Measurements from ENCODE around the gene OPALIN.

The OPALIN gene

GRCh38 chr10:96400465-96400864 is 41.7 kb upstream of the OPALIN start:
- H3K4me3 ChIP-seq, result no peak overlapping the region
- no peak overlapping the region for H3K27ac ChIP-seq
- no peak for DNase-seq (ENCODE audit: low spot score)
- no peak for TF ChIP-seq CTCF (IDR thresholded peaks at IDR 0.05)

GRCh38 chr10:96397902-96398301 is 39.1 kb upstream of the OPALIN start:
- H3K27ac ChIP-seq, result no peak overlapping the region
- TF ChIP-seq CTCF (IDR thresholded peaks at IDR 0.05), result no peak
- DNase-seq (ENCODE audit: low spot score), result no peak
- no peak overlapping the region for H3K4me3 ChIP-seq

- DNase-seq (ENCODE audit: low spot score), result no peak
- Histone ChIP-seq H3K27ac (no peak overlapping the region), H3K4me3 (no peak overlapping the region)
- peak; percentile 57 for TF ChIP-seq CTCF (IDR thresholded peaks at IDR 0.05)
Measured at GRCh38 chr10:96395931-96396877, 37.4 kb upstream of the OPALIN start.

- no peak for DNase-seq (ENCODE audit: low spot score)
- TF ChIP-seq CTCF (IDR thresholded peaks at IDR 0.05), result no peak
- Histone ChIP-seq H3K4me3 (no peak overlapping the region), H3K27ac (no peak overlapping the region)
Measured at GRCh38 chr10:96390460-96390864, 31.7 kb upstream of the OPALIN start.

- H3K27ac ChIP-seq, result no peak overlapping the region
- DNase-seq (ENCODE audit: low spot score), result no peak
- no peak overlapping the region for H3K4me3 ChIP-seq
- TF ChIP-seq CTCF (IDR thresholded peaks at IDR 0.05), result no peak
Measured at GRCh38 chr10:96389785-96390184, 31.0 kb upstream of the OPALIN start.

GRCh38 chr10:96387601-96388000 is 28.8 kb upstream of the OPALIN start:
- H3K27ac ChIP-seq, result no peak overlapping the region
- TF ChIP-seq CTCF (IDR thresholded peaks at IDR 0.05), result no peak
- DNase-seq (ENCODE audit: low spot score), result no peak
- no peak overlapping the region for H3K4me3 ChIP-seq

- no peak for DNase-seq (ENCODE audit: low spot score)
- Histone ChIP-seq H3K27ac (no peak overlapping the region), H3K4me3 (no peak overlapping the region)
- TF ChIP-seq CTCF (IDR thresholded peaks at IDR 0.05), result no peak
Measured at GRCh38 chr10:96387161-96387560, 28.4 kb upstream of the OPALIN start.
